ENCODE data around the gene UBE2M.
"Not testable (repeated sequence)": the region's sequence is repeated elsewhere in the genome, so short reads cannot be mapped to it uniquely, and the experiment has no call there.

Gene UBE2M

GRCh38 chr19:58581227-58582141 is 23.1 kb upstream of the UBE2M start:
- TF ChIP-seq CTCF (IDR thresholded peaks at IDR 0.05; ENCODE audit: borderline replicate concordance, insufficient read depth, low read depth, low read length): peak; percentile 96
- H3K4me3 ChIP-seq (ENCODE audit: low read depth, low read length): no peak overlapping the region

- TF ChIP-seq CTCF (IDR thresholded peaks at IDR 0.05; ENCODE audit: borderline replicate concordance, insufficient read depth, low read depth, low read length): no peak
- H3K4me3 ChIP-seq (ENCODE audit: low read depth, low read length): no peak overlapping the region
Observed at GRCh38 chr19:58579473-58580142, 21.2 kb upstream of the UBE2M start.

GRCh38 chr19:58578012-58578925 is 19.9 kb upstream of the UBE2M start:
- no peak overlapping the region for H3K4me3 ChIP-seq (ENCODE audit: low read depth, low read length)
- TF ChIP-seq CTCF (IDR thresholded peaks at IDR 0.05; ENCODE audit: borderline replicate concordance, insufficient read depth, low read depth, low read length): no peak

GRCh38 chr19:58577581-58577980 is 19.2 kb upstream of the UBE2M start:
- not testable (repeated sequence) for H3K4me3 ChIP-seq (ENCODE audit: low read depth, low read length)

- no peak for TF ChIP-seq CTCF (IDR thresholded peaks at IDR 0.05; ENCODE audit: borderline replicate concordance, insufficient read depth, low read depth, low read length)
Observed at GRCh38 chr19:58575183-58576041, 17.0 kb upstream of the UBE2M start.

GRCh38 chr19:58573658-58574164 is 15.3 kb upstream of the UBE2M start:
- peak overlapping the region; percentile 50 for H3K4me3 ChIP-seq (ENCODE audit: low read depth, low read length)
- no peak for TF ChIP-seq CTCF (IDR thresholded peaks at IDR 0.05; ENCODE audit: borderline replicate concordance, insufficient read depth, low read depth, low read length)

More at GRCh38 chr19:58575183-58576041, 17.0 kb upstream of the UBE2M start:
- H3K4me3 ChIP-seq (ENCODE audit: low read depth, low read length): peak overlapping the region; percentile 85
